Fibroblast of skin of scalp (primary cell): Measurements from ENCODE around the gene CEP72.
"Not testable (repeated sequence)": the region's sequence is repeated elsewhere in the genome, so short reads cannot be mapped to it uniquely, and the experiment has no call there.

Experiments
- DNase-seq: peaks from one replicate; pipeline ENCODE4 v3.0.0-alpha.2; 2013

CEP72 gene

DNA sequence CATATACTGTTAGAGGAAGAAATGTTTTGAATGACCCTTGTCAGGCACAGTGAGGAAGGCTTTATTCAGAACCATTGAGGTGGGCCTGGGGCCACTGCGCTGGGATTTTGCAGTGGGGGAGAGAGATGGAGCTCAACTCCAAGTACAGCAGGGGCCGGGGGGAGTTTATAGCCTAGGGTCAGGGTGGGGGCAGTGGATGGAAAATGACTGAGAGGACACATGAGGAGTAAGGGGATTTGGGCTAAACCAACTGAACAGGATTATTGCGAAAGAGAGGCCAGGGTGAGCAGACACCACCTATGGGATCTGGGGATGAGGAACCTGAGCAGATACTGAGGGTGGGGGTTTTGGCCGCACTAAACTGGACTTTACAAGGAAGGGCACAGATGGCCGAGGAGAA lies 6.3 kb downstream of the CEP72 start:
- DNase-seq: no peak

DNA sequence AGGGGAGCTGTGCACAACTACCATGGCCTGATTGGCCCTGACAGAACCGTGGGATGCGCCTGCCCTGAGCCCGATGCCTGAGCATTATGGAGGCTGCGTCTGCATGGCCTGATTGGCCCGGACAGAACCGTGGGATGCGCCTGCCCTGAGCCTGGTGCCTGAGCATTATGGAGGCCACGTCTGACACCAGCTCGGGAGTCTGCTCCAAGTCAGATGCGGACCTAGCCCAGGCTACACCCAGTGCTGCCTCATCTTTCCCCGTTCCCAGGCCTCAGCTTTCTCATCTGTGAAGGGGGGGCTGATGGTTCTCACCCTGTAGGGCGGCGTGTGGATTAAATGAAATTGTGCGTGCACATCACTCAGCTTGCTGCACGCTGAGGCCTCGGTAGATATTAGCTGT lies 7.3 kb downstream of the CEP72 start:
- no peak for DNase-seq

DNA sequence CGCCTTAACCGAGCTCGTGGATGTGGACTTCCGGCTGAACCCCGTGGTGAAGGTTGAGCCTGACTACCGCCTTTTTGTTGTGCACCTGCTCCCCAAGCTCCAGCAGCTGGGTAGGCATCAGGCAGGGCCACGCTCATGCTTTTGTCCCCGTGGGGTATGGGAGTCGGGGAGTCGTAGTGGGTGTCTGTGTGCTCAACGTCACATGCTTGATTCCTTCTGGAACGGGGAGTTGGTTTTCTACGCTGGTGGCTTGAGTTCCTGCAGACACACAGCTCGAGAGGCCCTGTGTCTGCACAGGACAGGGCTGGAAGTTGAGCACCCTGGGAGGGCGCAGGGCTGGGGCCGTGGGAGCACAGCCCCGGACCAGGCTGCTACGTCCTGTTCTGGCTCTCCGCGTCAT lies 8.0 kb downstream of the CEP72 start:
- DNase-seq: no peak

DNA sequence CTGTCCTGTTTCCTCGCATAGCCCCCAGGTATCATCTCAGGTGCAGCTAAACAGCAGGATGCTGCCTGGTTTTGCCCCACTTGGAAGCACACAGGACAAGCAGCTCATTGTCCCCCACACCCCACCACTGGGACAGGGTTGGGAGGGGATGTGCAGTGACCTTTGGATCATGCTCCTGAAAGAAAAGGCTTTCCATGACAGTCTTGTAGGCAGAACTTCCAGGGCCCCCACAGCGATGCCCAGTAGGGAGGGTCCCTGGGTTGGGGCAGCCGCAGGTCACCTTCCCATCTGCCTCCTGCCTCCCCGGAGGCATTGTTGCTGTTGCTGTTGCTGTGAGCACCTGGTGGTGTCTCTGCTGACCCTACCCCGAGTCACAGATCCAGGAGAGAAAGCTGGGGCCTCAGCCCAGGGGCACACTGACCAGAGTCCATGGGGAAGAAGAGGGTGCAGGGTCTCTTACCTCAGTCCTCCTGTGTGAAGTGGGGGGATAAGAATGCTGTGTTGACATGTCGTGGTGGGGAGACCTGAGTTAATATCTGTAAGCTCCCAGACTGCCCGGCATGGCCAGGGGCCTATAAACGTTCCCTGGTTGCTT lies 8.5 kb downstream of the CEP72 start:
- no peak for DNase-seq

DNA sequence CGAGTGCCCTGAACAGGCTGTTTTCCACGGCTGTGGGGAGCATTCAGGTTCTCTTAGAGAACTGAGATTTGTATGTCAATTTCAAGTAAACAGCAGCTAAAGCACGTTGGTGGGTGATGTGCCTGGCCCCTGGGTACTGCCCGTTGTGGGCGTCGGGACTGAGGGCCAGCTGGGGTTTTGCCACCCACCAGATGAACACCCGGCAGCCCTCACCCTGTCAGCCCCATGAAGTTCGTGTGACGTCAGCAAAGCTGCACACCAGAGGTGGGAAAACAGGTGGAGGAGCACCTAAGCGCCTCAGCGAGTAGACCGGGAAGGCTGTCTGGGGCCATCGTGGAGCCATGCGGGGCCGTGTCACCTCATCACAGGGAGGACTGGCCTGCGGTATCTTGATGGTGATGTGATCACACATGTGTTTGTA lies 9.2 kb downstream of the CEP72 start:
- no peak for DNase-seq

DNA sequence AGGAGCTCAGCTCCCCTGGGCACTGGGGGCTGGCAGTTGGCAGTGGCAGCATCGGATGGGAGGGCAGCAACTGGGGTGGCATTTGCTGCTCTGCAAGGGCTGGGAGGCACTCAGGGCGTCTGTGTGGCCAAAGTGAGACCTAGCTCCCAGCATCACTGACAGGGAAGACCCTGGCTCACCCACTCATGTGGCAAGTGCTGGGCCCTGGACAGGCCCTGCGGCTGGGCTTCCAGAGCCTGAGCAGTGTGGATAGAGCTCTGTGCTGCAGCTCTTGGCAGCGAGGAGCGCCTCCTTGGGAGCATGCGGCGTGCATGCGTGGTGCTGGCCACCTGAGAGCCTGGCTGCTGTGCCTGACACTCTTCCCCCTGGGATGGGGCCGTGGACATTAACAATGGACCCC lies 10.2 kb downstream of the CEP72 start:
- no peak for DNase-seq

DNA sequence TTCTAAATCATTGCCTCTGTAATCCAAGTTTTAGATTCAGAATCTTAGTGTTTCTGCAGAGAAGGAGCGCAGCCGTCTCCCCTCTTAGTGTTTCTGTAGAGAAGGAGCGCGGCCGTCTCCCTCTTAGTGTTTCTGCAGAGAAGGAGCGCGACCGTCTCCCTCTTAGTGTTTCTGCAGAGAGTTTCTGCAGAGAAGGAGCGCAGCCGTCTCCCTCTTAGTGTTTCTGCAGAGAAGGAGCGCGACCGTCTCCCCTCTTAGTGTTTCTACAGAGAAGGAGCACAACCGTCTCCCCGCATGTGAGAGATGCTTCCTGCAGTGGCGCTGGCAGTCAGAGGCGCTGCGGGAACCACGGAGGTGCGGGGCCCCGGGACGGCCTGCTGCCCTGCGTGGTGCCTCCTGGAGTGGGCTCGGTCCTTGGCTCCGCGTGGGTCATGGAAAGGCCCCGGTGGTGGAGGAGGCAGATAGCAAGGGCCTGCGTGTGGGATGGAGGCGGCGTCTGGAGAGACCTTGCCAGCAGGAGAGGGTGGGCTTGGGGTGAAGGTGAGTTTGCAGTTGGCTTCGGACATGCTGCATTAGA lies 10.9 kb downstream of the CEP72 start:
- no peak for DNase-seq

DNA sequence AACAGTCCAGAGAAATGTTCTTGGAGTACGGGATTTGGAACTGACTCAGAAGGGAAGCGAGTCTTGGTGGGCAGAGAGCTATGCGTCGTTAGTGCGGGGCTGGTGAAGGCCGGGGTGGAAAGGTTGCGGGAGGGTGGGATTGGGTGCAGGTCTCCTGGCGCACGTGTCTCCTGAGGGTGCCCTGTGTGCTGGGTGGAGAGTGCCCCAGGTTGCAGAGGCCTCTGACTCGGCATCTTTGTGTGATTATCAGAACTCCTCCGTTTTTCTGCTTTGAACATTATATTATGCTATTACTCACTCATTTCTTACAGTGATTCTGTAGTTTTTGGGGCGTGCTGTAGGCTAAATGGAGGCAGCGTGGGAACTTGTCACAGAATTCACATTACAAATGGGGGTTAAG lies 11.4 kb downstream of the CEP72 start:
- DNase-seq: no peak

DNA sequence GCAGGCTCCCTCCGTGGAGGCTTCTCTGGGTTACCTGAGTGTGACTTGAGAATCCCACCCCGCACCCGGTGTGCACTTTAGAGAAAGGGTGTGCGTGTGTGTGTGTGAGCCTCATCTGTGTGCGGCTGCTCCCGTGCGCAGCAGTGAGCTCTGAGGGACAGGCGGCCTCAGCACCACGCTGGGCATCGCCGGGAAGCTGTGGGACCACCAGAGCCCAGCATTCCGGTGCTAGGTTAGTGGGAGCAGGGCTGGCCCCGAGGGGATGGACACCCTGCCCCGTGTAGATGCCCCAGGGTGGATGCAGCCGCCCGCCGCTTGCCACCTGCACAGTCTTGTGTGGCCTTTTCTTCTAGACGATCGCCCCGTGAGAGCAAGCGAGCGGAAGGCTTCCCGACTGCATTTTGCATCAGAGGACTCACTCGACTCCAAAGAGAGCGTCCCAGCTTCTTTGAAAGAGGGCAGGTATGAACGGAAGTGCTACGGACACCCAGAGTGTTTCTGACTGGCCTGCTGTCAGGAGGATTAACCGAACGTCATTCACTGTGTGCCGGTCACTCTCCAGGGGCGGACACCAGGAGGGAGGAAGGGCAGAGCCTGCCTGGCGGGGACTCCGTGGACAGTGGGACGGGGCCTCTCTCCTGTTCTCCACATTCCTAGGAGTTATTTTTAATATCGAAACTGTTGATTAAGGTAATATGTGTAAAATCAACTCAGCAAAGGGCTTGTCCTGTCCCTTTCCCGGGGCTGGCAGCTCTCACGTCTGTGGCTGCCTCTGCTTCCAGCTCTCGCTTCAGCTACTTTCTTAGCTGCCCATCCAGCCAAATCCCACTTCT lies 12.2 kb downstream of the CEP72 start:
- DNase-seq: no peak

DNA sequence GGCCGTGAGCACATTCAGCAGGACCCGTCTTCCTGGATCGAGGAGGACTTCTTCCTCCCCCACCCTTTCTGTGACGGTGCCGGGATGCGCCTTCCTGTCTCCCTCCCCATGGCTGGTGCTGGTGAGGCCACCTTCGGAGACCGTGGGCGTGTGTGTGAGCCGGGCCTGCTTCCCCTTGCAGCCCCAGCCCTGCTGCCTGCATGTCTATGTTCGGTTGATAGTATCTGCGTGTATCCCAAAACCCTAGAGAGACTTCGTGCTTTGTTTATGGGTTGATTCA lies 12.8 kb downstream of the CEP72 start:
- no peak for DNase-seq

DNA sequence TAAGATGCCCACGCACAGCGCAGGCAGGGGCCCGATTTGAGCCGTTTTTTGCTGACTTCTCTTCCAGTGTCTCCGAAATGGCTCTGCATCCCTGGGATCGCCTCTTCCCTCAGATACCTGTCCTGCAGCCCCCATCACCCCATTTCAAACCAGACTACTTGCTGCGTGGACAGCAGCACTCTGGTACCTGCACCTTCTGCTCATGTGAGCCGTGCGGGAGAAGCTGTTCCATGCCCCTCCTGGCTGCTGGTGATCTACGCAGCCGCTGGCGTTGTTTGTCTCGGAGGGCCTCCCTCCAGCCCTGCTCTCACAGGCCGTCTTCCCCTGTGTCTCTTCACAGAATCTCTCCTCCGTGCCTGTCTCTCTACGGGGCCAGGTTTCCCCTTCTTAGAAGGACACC lies 13.4 kb downstream of the CEP72 start:
- DNase-seq: no peak

DNA sequence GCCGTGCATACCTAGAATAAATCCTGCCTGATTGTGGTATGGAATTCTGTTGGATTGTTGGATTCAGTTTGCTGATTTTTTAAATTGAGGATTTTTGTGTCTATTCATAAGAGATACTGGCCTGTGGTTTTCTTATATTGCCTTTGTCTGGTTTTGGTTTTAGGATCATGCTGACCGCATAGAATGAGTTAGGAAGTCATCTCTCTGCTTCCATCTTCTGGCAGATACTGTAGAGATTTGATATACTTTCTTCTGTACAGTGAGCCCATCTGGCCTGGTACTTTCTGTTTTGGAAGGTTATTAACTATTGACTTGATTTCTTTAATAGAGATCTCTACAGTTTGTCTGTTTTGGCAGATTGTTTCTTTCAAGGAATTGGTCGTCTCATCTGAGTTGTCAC lies 14.7 kb downstream of the CEP72 start:
- DNase-seq: peak; percentile 22

DNA sequence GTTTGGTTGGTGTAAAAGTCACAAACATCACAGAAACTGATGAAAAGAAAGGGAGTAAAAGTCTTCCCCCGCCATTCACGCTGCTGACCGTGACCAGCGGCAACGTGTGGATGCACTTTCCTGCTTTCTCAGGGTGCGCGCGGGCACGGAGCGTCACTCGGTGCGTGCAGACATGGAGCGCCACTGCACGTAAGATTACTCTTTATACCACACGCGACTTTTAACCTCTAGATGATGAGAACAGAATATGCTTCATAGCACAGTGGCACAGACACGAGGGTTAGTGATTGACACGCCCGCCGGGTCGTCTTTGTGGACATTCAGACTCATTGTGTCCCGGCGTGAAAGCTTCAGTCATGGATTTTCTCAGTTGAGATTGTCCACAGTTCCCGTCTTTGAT lies 15.7 kb downstream of the CEP72 start:
- no peak for DNase-seq

DNA sequence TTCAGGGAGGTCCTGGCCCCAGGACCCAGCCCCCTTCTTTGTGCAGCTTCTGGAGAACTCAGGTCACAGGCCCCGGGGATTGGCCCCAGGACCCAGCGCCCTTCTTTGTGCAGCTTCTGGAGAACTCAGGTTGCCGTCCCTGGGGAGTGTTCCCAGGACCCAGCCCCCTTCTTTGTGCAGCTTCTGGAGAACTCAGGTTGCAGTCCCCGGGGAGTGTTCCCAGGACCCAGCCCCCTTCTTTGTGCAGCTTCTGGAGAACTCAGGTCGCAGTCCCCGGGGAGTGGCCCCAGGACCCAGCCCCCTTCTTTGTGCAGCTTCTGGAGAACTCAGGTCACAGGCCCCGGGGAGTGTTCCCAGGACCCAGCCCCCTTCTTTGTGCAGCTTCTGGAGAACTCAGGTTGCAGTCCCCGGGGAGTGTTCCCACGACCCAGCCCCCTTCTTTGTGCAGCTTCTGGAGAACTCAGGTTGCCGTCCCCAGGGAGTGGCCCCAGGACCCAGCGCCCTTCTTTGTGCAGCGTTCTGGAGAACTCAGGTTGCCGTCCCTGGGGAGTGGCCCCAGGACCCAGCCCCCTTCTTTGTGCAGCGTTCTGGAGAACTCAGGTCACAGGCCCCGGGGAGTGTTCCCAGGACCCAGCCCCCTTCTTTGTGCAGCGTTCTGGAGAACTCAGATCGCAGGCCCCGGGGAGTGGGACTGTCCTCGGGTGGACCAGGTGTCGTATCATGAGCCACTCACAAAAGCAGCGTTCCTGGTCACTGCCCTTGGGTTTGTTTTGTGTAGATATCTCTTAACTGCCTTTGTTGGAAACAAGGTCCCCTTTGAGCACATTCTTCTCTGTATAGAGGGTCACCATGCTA lies 16.4 kb downstream of the CEP72 start:
- DNase-seq: not testable (repeated sequence)

DNA sequence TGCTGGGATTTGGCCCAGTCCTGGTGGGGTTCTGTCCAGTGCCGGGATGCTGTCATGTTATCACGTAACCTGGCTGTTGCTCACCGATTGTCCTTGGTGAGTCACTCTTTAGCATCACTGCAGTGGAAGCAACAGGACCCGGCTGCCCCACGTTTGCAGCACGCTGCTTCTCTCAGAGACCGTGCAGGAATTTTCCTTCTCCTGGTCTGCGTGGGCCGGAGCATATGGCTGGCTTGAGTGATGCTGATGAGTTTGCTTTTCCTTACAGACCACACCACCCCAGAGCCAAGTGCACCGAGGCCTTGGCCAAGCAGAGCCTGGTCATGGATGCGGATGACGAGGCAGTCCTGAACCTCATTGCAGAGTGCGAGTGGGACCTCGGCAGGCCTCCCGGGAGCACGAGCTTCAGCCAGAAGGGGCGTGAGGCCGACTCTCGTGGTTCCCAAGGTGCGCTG lies 21.4 kb downstream of the CEP72 start:
- DNase-seq: no peak

DNA sequence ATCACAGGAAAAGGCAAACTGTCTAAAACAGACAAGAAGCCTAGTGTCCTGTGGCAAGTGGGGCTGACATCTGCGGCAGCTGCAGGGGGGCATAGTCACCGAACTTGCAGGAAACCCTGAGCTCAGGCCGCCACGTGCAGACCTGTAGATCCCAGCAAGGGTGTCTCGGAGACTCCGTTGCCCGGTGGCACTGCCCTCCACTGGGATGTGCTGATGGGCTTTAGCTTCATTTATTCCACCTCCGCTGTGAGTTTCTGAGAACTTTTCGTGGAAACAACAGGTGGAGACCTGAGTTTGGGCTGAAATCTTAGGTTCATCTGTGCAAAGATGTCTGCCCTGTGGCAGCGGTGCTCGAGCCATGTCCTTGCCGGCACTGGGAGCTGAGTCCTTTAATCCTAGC lies 22.1 kb downstream of the CEP72 start:
- DNase-seq: no peak

DNA sequence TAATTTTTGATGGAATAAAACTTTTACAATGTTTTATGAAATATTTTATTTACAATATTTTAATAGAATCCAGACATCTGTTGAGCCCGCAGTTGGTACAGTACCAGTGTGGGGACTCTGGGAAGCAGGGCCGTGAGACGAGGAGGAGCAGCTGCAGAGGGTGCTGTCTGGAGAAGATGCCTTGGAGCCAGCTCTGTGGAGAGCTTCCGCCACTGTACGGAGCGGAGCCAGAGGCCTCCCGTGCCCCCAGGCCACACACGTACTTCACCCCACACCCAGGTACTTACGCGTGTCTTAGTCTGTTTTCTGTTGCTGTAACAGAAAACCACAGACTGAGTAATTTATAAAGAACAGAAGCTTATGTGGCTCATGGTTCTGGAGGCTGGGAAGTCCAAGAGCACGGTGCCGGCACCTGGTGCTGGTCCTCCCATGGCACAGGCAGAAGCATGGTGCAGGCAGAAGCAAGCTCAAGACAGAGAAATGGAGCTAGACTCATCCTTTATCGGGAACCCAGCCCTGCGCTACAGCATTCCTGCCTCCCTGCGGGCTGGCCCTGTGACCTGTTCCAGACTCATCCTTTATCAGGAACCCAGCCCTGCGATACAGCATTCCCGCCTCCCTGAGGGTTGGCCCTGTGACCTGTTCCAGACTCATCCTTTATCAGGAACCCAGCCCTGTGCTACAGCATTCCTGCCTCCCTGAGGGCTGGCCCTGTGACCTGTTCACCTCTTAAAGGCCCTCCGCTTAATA lies 23.3 kb downstream of the CEP72 start:
- no peak for DNase-seq

DNA sequence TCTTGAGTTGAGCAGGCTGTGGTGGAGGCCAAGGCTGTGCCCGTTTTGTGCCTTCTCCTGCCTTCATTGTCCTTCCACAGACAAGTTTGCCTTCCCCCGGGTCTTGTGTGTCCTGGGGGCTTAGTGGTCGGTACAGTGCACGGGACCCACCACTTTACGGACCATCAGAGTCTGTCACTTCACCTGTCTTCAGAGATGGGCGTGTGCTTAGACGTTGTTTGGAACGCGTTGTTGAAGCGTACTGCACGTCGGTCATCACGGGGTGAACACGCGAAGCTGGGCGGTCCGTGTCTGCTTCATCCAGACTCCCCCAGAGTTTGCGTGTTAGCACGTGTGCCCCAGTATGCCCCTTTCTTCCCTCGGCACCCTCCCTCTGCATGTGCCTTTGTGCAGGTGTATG lies 24.8 kb downstream of the CEP72 start:
- no peak for DNase-seq

DNA sequence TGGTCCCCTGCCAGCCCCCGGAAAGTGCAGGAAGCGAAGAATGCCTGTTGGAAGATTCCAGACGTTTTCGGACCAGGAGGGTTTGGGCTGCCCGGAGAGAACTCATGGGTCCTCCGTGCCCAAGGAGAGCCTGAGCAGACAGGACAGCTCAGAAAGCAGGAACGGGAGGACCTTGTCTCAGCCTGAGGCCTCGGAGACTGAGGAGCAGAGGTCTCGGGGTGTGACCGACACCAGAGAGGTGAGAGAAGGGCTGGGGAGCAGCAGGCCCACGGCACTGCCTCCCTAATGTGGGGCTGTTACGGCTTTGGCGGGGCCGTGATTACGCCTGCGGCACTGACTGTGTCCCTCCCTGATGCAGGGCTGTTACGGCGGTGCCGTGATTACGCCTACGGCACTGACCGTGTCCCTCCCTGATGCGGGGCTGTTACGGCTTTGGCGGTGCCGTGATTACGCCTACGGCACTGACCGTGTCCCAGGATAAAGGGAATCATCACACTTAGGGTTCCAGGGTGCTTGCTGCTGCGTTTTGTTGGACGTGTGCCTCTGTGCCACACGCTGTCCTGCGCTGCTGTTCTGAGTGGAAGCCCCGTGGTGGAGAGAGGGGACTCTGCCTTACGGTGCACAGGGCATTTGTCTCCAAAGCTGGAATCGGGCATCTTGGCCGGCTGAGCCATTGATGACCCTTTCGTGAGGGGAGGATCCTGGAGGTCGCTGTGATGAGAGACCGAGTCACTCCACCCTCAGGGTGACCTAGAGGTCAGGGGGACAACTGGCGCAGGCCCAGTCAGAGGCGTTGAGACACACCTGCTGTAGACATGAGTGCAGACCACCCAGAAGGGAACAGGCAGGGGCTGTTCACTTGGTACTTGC lies 25.7 kb downstream of the CEP72 start:
- DNase-seq: no peak

DNA sequence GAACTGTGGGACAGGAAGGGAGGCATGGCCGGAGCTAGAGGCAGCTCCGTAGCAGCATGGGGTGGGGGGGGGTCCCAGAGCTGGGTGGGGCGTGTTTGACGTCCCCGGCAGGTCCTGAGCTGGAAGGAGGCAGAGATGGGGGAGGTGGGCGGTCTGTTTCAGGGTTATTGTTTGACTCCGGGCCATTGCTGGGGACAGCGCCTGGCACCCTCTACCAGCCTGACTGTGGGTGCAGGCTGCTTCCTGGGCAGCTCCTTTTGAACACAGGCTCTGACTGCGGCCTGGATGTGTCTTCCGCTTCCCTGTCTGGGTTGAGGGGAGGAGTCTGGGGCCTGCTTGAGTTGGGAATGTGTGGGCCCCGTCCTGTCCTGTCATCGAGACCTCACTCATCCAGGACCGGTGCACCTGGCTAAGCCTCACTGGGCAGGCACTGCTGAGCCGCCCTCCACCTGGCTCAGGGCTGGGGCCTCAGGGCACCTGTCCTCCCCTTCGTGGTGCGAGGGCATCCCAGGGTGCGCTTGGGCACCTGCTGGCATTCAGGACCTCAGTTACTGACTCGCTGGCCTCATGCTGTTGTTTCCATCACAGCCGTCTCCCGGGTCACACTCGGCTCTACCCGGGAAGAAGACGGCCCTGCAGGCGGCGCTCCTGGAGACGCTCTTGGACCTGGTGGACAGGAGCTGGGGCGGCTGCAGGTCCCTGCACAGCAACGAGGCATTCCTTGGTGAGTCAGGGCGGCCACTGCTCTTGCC lies 26.5 kb downstream of the CEP72 start:
- no peak for DNase-seq

DNA sequence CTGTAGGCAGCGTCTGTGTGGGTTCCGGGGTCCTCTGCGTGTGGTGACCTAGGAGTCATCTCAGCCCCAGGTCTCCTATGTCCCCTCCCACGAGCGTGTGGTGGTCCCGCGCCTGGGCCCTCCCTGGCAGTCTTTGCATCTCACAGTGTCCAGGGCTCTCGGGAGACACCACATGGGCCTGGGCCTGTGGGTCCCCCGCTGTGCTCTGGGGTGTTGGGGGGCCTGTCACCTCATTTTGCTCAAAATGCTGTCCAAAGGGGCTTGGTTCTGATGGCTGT lies 27.1 kb downstream of the CEP72 start:
- no peak for DNase-seq
